GM12878 (cell line): ENCODE measurements around the gene GAL. TPM values are rescaled to one million over a fixed set of nuclear protein-coding genes. Genes with fewer than 3 reads are reported as not detected.

Experiments
- ATAC-seq: fragments of 200-7000 bp; cut with Tn5 transposase; 3 replicates; pipeline ENCODE4 v1.9.1; 2020; ENCODE audit warnings: mild to moderate bottlenecking, moderate library complexity
- BruUV-seq: library from RNA; stranded (reverse); fragments of 400-500 nt; replicated peaks from 2 replicates; lab custom pipeline; 2021; lab: Mats Ljungman, UMichigan
- CTCF ChIA-PET: fragments of 300-600 bp; sonication (Branson Sonifier 250); formaldehyde crosslinking; extraction: SDS; loops from one replicate; lab custom pipeline; 2021; ENCODE audit warnings: inconsistent platforms; lab: Yijun Ruan, JAX
- POLR2A ChIA-PET: fragments of 350-600 bp; formaldehyde crosslinking; extraction: SDS; loops from one replicate; lab custom pipeline; 2021; ENCODE audit warnings: inconsistent platforms; lab: Charles Lee
- RAD21 ChIA-PET: fragments of 300-600 bp; sonication (Branson Sonifier 250); formaldehyde crosslinking; loops from one replicate; lab custom pipeline; 2023; ENCODE audit warnings: antibody characterized with exemption; ENCODE audit not compliant: unreplicated experiment; lab: Charles Lee
- SMC1A ChIA-PET: fragments of 300-600 bp; sonication (Branson Sonifier 250); formaldehyde crosslinking; loops from one replicate; lab custom pipeline; 2023; ENCODE audit not compliant: unreplicated experiment, uncharacterized antibody; lab: Charles Lee
- DNase-seq: peaks from one replicate; pipeline ENCODE4 v3.0.0-alpha.2; 2011; ENCODE audit warnings: low read depth, low spot score
- FAIRE-seq: peaks from 3 replicates; lab custom pipeline; 2011; peaks lifted over from hg19 to GRCh38; lab: Jason Lieb, UNC
- H2AFZ ChIP-seq: 2 replicates; pipeline ENCODE4 v1.6.0; 2011; ENCODE audit warnings: low read depth, low read length, control low read depth; ENCODE audit not compliant: control insufficient read depth
- H3K27ac ChIP-seq: 2 replicates; pipeline ENCODE4 v1.5.1; 2011; ENCODE audit warnings: control low read depth; ENCODE audit not compliant: control insufficient read depth, insufficient read depth
- H3K27me3 ChIP-seq, 2 experiments: replicated peaks in 1 of 2; 2 replicates each; pipeline versions ENCODE4 v1.6.0 to v1.6.1; 2011; ENCODE audit warnings: low read length in 1 of 2; ENCODE audit not compliant: control insufficient read depth in 2 of 2, insufficient read depth in 2 of 2
- H3K36me3 ChIP-seq, 2 experiments: 2 replicates each; pipeline ENCODE4 v1.5.1; 2011; ENCODE audit warnings: low read length in 1 of 2; ENCODE audit not compliant: control insufficient read depth in 2 of 2, insufficient read depth in 2 of 2
- H3K4me1 ChIP-seq: 2 replicates; pipeline ENCODE4 v1.6.1; 2011; ENCODE audit warnings: mild to moderate bottlenecking, low read length, moderate library complexity, mixed read lengths; ENCODE audit not compliant: control insufficient read depth, insufficient read depth
- H3K4me2 ChIP-seq: 2 replicates; pipeline ENCODE4 v1.6.0; 2011; ENCODE audit warnings: control low read depth; ENCODE audit not compliant: control insufficient read depth, insufficient read depth
- H3K4me3 ChIP-seq: fragments of 200-600 bp; sonication (generic); 2 replicates; pipeline ENCODE4 v1.5.1; 2016
- H3K79me2 ChIP-seq: 2 replicates; pipeline ENCODE4 v1.6.0; 2011; ENCODE audit warnings: low read length; ENCODE audit not compliant: control insufficient read depth, insufficient read depth
- H3K9ac ChIP-seq: 2 replicates; pipeline ENCODE4 v1.8.0; 2011; ENCODE audit warnings: low read length, control low read depth, mixed read lengths; ENCODE audit not compliant: control insufficient read depth, insufficient read depth
- H3K9me3 ChIP-seq: replicated peaks from 3 replicates; pipeline ENCODE4 v1.5.1; 2011; ENCODE audit warnings: mild to moderate bottlenecking, low read length; ENCODE audit not compliant: control insufficient read depth, insufficient read depth
- H4K20me1 ChIP-seq: 2 replicates; pipeline ENCODE4 v1.6.0; 2011; ENCODE audit not compliant: control insufficient read depth, insufficient read depth
- ASH2L ChIP-seq: fragments of 300-600, 200-600 bp; sonication (generic); IDR thresholded peaks from 2 replicates; pipeline ENCODE4 v1.6.1; 2017; ENCODE audit warnings: low read depth, mild to moderate bottlenecking, borderline replicate concordance
- BRCA1 ChIP-seq: IDR thresholded peaks from 2 replicates; pipeline ENCODE4 v1.6.1; 2011; ENCODE audit warnings: low read depth, low read length, improper control_type of control experiment
- EED ChIP-seq: sonication (generic); IDR thresholded peaks from 2 replicates; pipeline ENCODE4 v1.6.1; 2016; ENCODE audit warnings: antibody characterized with exemption, low read depth
- HCFC1 ChIP-seq: fragments of 150-350 bp; IDR thresholded peaks from 2 replicates; pipeline ENCODE4 v1.6.1; 2014; ENCODE audit warnings: low read length
- HDAC2 ChIP-seq: fragments of 200-600 bp; sonication (generic); IDR thresholded peaks from 2 replicates; pipeline ENCODE4 v1.6.1; 2017
- MYB ChIP-seq: fragments of 150-350 bp; IDR thresholded peaks from 2 replicates; pipeline ENCODE4 v1.6.1; 2014; ENCODE audit warnings: mild to moderate bottlenecking, low read depth, low read length, borderline replicate concordance
- NFYB ChIP-seq: IDR thresholded peaks from 2 replicates; pipeline ENCODE4 v1.6.1; 2011; ENCODE audit warnings: low read depth, mild to moderate bottlenecking, low read length, improper control_type of control experiment, moderate library complexity; ENCODE audit not compliant: insufficient read depth
- POU2F2 ChIP-seq: IDR thresholded peaks from 3 replicates; pipeline ENCODE4 v1.6.1; 2011; ENCODE audit warnings: low read depth, mild to moderate bottlenecking, low read length, borderline replicate concordance
- RAD21 ChIP-seq: IDR thresholded peaks from 2 replicates; pipeline ENCODE4 v1.6.1; 2011; ENCODE audit warnings: mild to moderate bottlenecking, low read depth, low read length, moderate library complexity; ENCODE audit not compliant: insufficient read depth
- RELA ChIP-seq: fragments of 450-650 bp; IDR thresholded peaks from 2 replicates; pipeline ENCODE4 v1.8.0; 2014; ENCODE audit warnings: borderline replicate concordance; ENCODE audit not compliant: partially characterized antibody
- SMAD1 ChIP-seq: fragments of 450-650 bp; IDR thresholded peaks from 2 replicates; pipeline ENCODE4 v1.6.1; 2018; ENCODE audit warnings: mild to moderate bottlenecking, low read depth; ENCODE audit not compliant: partially characterized antibody
- SPI1 ChIP-seq: IDR thresholded peaks from 2 replicates; pipeline ENCODE4 v1.6.1; 2011; ENCODE audit warnings: low read depth, mild to moderate bottlenecking, low read length, moderate library complexity, borderline replicate concordance; ENCODE audit not compliant: insufficient read depth
- ZSCAN29 ChIP-seq: fragments of 450-650 bp; IDR thresholded peaks from 2 replicates; pipeline ENCODE4 v1.6.1; 2017; ENCODE audit warnings: mild to moderate bottlenecking, moderate library complexity
- WGBS: methylation state at CpG from one replicate; pipeline ENCODE4 v1.1.6; 2016; ENCODE audit warnings: low lambda C conversion rate; ENCODE audit not compliant: insufficient replicate concordance, insufficient coverage; ENCODE audit errors: missing lambda C conversion rate; 5-methylcytosine and 5-hydroxymethylcytosine counted together
- in situ Hi-C: fragments of 300-500 bp; cut with MboI; formaldehyde crosslinking; loops from 9 replicates; pipeline ENCODE4 v1.14.3; 2018; ENCODE audit warnings: mixed read lengths
- intact Hi-C: fragments of 100-400 bp; cut with micrococcal nuclease; formaldehyde crosslinking; loops from one replicate; pipeline ENCODE4 v1.14.2; 2022; ENCODE audit not compliant: unreplicated experiment
- polyA plus RNA-seq, 11 experiments: library from polyadenylated mRNA; depleted of rRNA in 4 of 11; unstranded in 6 of 11; stranded (reverse) in 5 of 11; fragments of >200 nt; fragmentation: Nextera tagmentation in 4 of 11; fragmentation: Illumina TruSeq in 1 of 11; extraction: Ambion mirVana in 4 of 11; extraction: Trizol in 1 of 11; gene quantifications; 1 replicate in 1 of 11; 2 replicates in 10 of 11; pipeline versions ENCODE4 v1.2.1 to v1.2.3, GENCODE V29; 2011 to 2016; ENCODE audit warnings: inconsistent platforms in 2 of 11, missing spikeins in 2 of 11, low read depth in 1 of 11
- total RNA-seq, 4 experiments: library from RNA; depleted of rRNA in 3 of 4; stranded (reverse); fragments of >200 nt in 3 of 4; fragmentation: Illumina TruSeq in 1 of 4; extraction: Trizol in 1 of 4; gene quantifications; 2 replicates each; pipeline versions ENCODE4 v1.2.1 to v1.2.3, GENCODE V29; 2013 to 2021
- TF ChIP-seq, protein P1 (sequence below): IDR thresholded peaks from 2 replicates; pipeline ENCODE4 v1.6.1; 2012; ENCODE audit warnings: mild to moderate bottlenecking, low read depth, low read length

GAL gene
- total and polyA plus RNA-seq, 10 of the 15 experiments (the other 5 are each of a cell fraction or from before 2014, with no cell fraction given): 0.35 TPM; not detected in 9

DNA sequence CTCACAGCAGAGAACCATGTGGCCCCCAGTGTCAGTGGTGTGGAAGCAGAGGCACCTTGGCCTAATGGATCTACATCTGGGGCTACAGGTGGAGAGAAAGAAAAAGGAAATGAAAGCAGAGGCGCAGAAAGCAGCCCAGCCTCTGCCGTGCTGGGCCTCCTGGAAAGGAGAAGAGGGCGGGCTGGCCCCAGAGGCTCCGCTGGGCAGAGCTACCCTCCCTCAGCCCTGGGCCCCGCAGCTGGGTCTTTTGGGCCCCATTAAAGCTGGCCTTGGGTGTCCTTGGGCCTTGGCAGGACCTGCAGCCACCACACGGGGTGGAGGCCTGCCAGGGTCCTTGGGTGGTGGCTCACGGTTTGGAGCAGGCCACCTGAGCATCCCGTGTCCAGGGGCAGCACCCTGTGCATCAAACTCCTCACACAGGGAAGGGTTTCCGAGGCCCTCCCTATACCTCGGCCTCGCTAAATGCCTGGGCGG lies 31.6 kb upstream of the GAL start:
- 27% methylated on average over 10 of the region's 12 CpGs for WGBS
- Histone ChIP-seq H3K4me2 (no peak overlapping the region), H3K9me3 (no peaks in the 10 kb centered on the region; the same call in 2 of the 3 replicates), H4K20me1 (no peaks in the 10 kb centered on the region), H3K27me3 (no peaks in the 10 kb centered on the region; a peak in 1 of 4 replicates), H3K4me3 (no peak overlapping the region), H2AFZ (no peak overlapping the region)
- CTCF ChIA-PET: no interaction called here
- intact Hi-C loops: no loop called here
- TF ChIP-seq ASH2L (no peak), SPI1 (peak; percentile 41; the same call in 1 of the 2 replicates)
- TF ChIP-seq, all 136 proteins: peak for 1
- FAIRE-seq: no peak
- in situ Hi-C loops: no loop called here
- ChIA-PET SMC1A (interaction anchor here (1.3 kb wide), 1 partner anchor 21 kb away, joined by 3 read pairs; no protein-coding TSS in a partner anchor), RAD21 (no interaction called here), POLR2A (no interaction called here)
- no peak for DNase-seq
- ATAC-seq: peak; percentile 50
- H3K79me2 ChIP-seq: no peaks in the 10 kb centered on the region
- BruUV-seq: no TSS peak
- no peaks in the 10 kb centered on the region for H3K36me3 ChIP-seq
- H3K9ac ChIP-seq: no peak overlapping the region
- no peaks in the 10 kb centered on the region for H3K4me1 ChIP-seq
- no peak overlapping the region for H3K27ac ChIP-seq

DNA sequence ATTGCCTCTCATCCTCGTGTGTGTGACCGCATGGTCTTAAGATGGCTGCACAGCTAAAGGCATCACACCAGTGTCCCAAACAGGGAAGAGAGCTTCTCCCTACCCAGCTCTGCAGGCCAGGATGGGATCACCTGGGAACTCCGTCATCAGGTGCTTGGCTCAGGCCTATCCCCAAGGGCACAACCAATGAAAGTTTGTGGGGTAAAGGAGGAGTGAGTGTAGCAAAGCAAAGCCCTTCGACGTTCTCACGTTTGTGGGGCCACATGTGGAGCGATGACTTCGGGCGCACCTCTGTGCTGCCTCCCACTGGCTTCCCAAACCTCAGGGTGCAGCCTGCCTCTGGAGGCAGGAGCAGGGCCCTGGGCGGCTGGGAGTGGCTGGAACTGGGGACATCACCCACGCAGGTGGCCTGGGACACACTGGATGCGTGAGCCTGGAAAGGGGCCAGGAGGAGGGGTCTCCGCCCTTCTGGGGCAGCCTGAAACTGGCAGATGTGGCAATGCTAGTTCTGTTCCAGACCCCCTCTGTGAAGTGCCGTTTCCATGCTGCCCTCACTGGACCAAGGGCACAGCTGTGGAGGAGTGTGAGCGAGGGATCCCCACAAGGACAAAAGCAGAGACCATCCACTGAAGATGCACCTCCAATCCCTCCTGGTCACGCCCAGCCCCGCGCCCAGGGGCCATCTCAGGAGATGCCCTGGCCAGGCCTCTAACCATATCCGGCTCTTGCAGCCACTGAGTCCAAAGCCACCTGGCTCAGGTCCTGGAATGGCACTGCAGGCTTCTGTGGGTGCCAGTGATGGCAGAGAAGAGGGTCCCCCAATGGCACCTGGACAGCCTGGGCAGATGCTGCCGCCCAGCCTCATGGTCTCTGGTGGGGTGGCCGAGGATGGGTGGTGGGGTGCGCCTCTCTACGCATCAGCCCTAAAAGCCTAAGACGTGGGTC lies 30.6 kb upstream of the GAL start:
- Histone ChIP-seq H3K27ac (no peak overlapping the region), H3K27me3 (no peaks in the 10 kb centered on the region; a peak in 1 of 4 replicates), H2AFZ (no peak overlapping the region), H4K20me1 (no peaks in the 10 kb centered on the region), H3K36me3 (no peaks in the 10 kb centered on the region), H3K4me1 (no peaks in the 10 kb centered on the region), H3K4me2 (no peak overlapping the region), H3K79me2 (no peaks in the 10 kb centered on the region), H3K9ac (no peak overlapping the region), H3K9me3 (no peaks in the 10 kb centered on the region), H3K4me3 (no peak overlapping the region)
- SMC1A ChIA-PET: no interaction called here
- POLR2A ChIA-PET: no interaction called here
- DNase-seq (no peak), FAIRE-seq (no peak), ATAC-seq (no peak)
- BruUV-seq: no TSS peak
- RAD21 ChIA-PET: no interaction called here
- CTCF ChIA-PET: no interaction called here
- intact Hi-C loops (no loop called here), in situ Hi-C loops (no loop called here)
- 40% methylated on average over 23 of the region's 24 CpGs for WGBS
- TF ChIP-seq BRCA1 (no peak), SMAD1 (no peak), NFYB (no peak), RAD21 (no peak), EED (no peak), RELA (no peak), HCFC1 (no peak), MYB (no peak), HDAC2 (no peak), POU2F2 (no peak), ZSCAN29 (no peak)
- TF ChIP-seq, protein P1, sequence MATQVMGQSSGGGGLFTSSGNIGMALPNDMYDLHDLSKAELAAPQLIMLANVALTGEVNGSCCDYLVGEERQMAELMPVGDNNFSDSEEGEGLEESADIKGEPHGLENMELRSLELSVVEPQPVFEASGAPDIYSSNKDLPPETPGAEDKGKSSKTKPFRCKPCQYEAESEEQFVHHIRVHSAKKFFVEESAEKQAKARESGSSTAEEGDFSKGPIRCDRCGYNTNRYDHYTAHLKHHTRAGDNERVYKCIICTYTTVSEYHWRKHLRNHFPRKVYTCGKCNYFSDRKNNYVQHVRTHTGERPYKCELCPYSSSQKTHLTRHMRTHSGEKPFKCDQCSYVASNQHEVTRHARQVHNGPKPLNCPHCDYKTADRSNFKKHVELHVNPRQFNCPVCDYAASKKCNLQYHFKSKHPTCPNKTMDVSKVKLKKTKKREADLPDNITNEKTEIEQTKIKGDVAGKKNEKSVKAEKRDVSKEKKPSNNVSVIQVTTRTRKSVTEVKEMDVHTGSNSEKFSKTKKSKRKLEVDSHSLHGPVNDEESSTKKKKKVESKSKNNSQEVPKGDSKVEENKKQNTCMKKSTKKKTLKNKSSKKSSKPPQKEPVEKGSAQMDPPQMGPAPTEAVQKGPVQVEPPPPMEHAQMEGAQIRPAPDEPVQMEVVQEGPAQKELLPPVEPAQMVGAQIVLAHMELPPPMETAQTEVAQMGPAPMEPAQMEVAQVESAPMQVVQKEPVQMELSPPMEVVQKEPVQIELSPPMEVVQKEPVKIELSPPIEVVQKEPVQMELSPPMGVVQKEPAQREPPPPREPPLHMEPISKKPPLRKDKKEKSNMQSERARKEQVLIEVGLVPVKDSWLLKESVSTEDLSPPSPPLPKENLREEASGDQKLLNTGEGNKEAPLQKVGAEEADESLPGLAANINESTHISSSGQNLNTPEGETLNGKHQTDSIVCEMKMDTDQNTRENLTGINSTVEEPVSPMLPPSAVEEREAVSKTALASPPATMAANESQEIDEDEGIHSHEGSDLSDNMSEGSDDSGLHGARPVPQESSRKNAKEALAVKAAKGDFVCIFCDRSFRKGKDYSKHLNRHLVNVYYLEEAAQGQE: no peak
